ENCODE results near the gene TPH2.

- no peak for TF ChIP-seq CTCF (conservative IDR thresholded peaks at IDR 0.05; ENCODE audit: low read length)
- no peak for TF ChIP-seq EZH2phosphoT487 (IDR thresholded peaks at IDR 0.05; ENCODE audit: borderline replicate concordance)
Measured at GRCh38 chr12:72053604-72054003, 115.0 kb downstream of the TPH2 start.
